IPS DF 6.9 (cell line): Measurements from ENCODE around the gene SEMA4D.

Experiments
- DNase-seq: peaks from one replicate; pipeline ENCODE4 v3.0.0-alpha.2; 2013; ENCODE audit warnings: low read depth, low spot score
- H3K27ac ChIP-seq: one replicate; pipeline ENCODE4 v1.5.1; 2013; ENCODE audit warnings: low read length, control low read depth
- H3K27me3 ChIP-seq: 2 replicates; pipeline ENCODE4 v1.6.1; 2013; ENCODE audit warnings: mild to moderate bottlenecking, low read length; ENCODE audit not compliant: control insufficient read depth, insufficient read depth
- H3K36me3 ChIP-seq: 2 replicates; pipeline ENCODE4 v1.6.1; 2013; ENCODE audit warnings: low read length; ENCODE audit not compliant: control insufficient read depth, insufficient read depth
- H3K4me1 ChIP-seq: 2 replicates; pipeline ENCODE4 v1.6.1; 2013; ENCODE audit warnings: low read length; ENCODE audit not compliant: control insufficient read depth, insufficient read depth
- H3K4me3 ChIP-seq: 2 replicates; pipeline ENCODE4 v1.5.1; 2013; ENCODE audit warnings: mild to moderate bottlenecking, low read length
- H3K9me3 ChIP-seq: 2 replicates; pipeline ENCODE4 v1.6.1; 2013; ENCODE audit warnings: low read length, inconsistent platforms; ENCODE audit not compliant: control insufficient read depth, insufficient read depth
- WGBS: extraction: QIAGEN DNeasy Blood & Tissue Kit; methylation state at CpG from one replicate; pipeline ENCODE4 v1.1.7; 2013; ENCODE audit warnings: mixed read lengths, missing lambda C conversion rate; ENCODE audit not compliant: insufficient read length, insufficient coverage; 5-methylcytosine and 5-hydroxymethylcytosine counted together

The SEMA4D gene

DNA sequence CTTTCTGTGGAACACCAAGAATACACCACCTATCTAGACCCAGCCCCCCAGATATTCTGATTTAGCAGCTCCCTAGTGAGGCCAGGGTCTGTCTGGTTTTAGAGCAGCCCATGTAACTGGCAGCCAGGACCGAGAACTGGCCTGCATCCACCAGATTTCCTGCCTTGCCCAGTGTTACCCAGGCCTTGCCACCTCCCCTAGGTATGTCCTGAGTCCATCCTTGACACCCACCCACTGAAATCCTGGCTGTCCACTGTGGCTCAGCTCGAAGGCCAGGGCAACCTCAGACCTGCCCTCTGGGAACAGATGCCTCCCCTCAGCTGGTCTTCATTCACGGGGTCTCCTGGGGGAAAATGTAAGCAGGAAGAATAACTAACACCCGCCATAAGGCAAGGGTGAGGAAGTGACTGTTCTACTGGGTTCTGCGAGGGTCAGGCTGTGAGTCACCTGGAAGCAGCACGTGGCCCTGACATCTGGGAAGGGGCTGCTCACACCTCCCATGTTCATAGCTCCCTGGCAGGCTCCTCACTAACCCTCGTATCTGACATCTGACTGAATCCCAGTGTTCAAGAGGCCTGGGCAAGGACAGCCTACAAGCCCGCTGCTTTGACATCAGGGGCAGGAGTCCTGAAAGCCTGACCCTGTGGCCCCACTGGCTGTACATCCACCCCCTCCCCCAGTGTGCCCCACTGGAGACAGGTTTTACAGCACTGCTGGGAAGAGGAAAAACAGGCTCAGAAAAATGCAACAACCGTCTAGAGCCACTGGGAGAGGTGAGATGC, 72.7 kb downstream of the SEMA4D start:
- no peaks in the 10 kb centered on the region for H3K36me3 ChIP-seq
- WGBS, result no CpG with 5 or more reads among the region's 9 CpGs
- H3K27ac ChIP-seq, result no peak overlapping the region
- no peak overlapping the region for H3K4me3 ChIP-seq
- H3K9me3 ChIP-seq, result no peaks in the 10 kb centered on the region
- no peaks in the 10 kb centered on the region; the same call in 1 of the 2 replicates for H3K4me1 ChIP-seq
- H3K27me3 ChIP-seq, result no peaks in the 10 kb centered on the region
- no peak for DNase-seq

GRCh38 chr9:89422151-89422975, 75.5 kb downstream of the SEMA4D start:
- no peaks in the 10 kb centered on the region for H3K36me3 ChIP-seq
- no peak overlapping the region for H3K27ac ChIP-seq
- H3K9me3 ChIP-seq, result no peaks in the 10 kb centered on the region
- 100% methylated on average over 1 of the region's 16 CpGs for WGBS
- no peak overlapping the region for H3K4me3 ChIP-seq
- H3K4me1 ChIP-seq, result no peaks in the 10 kb centered on the region
- no peak for DNase-seq
- no peaks in the 10 kb centered on the region for H3K27me3 ChIP-seq

DNA sequence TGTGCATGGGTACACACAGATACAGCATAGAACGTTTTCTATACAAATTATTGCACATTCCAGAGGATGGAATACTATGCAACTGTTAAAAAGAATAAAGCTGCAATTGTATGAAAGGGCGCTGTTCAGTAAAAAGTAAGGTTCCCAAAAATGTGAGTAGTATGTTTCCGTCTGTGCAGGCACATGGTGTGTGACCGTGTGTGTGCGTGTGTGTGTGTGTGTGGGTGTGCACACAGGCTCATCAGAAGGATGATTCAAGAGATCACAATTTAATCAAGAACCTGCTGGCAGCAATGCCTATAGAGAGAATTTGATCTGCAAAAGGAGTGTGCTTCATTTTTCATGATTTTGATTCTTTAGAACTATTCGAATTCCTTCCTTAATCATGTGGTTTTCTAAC, 76.3 kb downstream of the SEMA4D start:
- H3K4me3 ChIP-seq, result no peak overlapping the region
- no peaks in the 10 kb centered on the region for H3K36me3 ChIP-seq
- no peaks in the 10 kb centered on the region for H3K27me3 ChIP-seq
- no CpG with 5 or more reads among the region's 6 CpGs for WGBS
- H3K4me1 ChIP-seq, result no peaks in the 10 kb centered on the region
- H3K27ac ChIP-seq, result no peak overlapping the region
- no peaks in the 10 kb centered on the region for H3K9me3 ChIP-seq
- DNase-seq, result no peak

GRCh38 chr9:89420397-89421178, 77.3 kb downstream of the SEMA4D start:
- Histone ChIP-seq H3K4me3 (no peak overlapping the region), H3K27ac (no peak overlapping the region), H3K36me3 (no peaks in the 10 kb centered on the region), H3K27me3 (no peaks in the 10 kb centered on the region), H3K9me3 (no peaks in the 10 kb centered on the region), H3K4me1 (no peaks in the 10 kb centered on the region)
- no peak for DNase-seq
- no CpG with 5 or more reads among the region's 9 CpGs for WGBS

GRCh38 chr9:89419978-89420394, 77.9 kb downstream of the SEMA4D start:
- Histone ChIP-seq H3K27me3 (no peaks in the 10 kb centered on the region), H3K4me1 (no peaks in the 10 kb centered on the region), H3K36me3 (no peaks in the 10 kb centered on the region), H3K27ac (no peak overlapping the region), H3K4me3 (no peak overlapping the region), H3K9me3 (no peaks in the 10 kb centered on the region)
- DNase-seq, result no peak
- WGBS, result no CpG with 5 or more reads among the region's 6 CpGs

- Histone ChIP-seq H3K27ac (no peak overlapping the region), H3K4me3 (no peak overlapping the region), H3K9me3 (no peaks in the 10 kb centered on the region), H3K36me3 (no peaks in the 10 kb centered on the region), H3K4me1 (no peaks in the 10 kb centered on the region; the same call in 1 of the 2 replicates), H3K27me3 (no peaks in the 10 kb centered on the region)
- DNase-seq, result no peak
- no CpG with 5 or more reads among the region's 21 CpGs for WGBS
Observed at GRCh38 chr9:89418882-89419640, 78.9 kb downstream of the SEMA4D start.

DNA sequence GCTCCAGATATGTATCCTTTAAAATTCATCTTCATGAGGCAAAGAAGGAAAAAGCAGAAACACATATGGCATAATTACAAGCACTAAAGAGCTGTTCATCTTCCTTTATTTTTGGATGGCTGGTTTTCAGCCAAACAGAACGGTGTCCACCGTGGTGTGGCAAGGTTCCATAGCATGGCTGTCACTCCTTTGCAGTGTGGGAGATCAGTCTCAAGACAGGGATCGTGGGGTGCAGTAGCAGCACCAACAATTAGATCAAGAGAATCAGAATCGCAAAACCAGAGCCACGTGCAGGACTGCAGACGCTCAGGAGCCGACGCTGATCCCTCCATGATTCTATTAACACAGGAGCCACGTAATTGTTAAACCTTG, 79.5 kb downstream of the SEMA4D start:
- no peak overlapping the region for H3K4me3 ChIP-seq
- no peak for DNase-seq
- no peak overlapping the region for H3K27ac ChIP-seq
- WGBS, result no CpG with 5 or more reads among the region's 9 CpGs
- H3K9me3 ChIP-seq, result no peaks in the 10 kb centered on the region
- no peaks in the 10 kb centered on the region for H3K36me3 ChIP-seq
- no peaks in the 10 kb centered on the region for H3K27me3 ChIP-seq
- H3K4me1 ChIP-seq, result peaks cover 2% of the 10 kb centered on the region

DNA sequence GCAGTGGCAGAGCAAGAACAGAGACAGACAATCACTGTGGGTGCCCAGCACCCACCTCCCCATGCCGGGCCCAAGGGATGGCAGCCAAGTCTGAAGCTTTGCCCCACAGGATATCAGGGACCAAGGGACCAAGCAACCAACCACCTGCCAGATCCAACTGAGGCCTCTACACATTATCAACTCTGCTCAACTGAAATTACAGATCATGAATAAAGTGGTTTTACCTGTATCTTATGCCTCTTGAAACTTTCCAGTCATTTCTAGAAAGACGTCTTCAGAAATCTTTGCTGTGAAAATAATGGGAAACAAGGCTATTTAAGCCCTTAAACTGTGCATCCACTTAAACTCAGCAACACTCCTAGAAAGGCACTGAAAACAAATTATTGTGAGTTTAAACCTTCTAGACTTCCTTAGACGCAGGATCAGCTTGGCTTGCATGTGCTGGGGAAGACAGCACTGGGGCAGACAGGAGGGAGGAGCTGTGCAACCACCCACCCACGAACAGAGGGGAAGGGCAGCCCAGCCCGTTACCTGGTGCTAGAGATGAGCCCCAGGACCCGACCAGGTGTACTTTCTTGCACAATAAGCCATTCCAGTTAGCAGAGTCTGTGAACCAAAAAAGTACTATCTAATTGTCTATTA, 80.0 kb downstream of the SEMA4D start:
- H3K4me3 ChIP-seq, result no peak overlapping the region
- no peaks in the 10 kb centered on the region for H3K9me3 ChIP-seq
- no peak for DNase-seq
- H3K27me3 ChIP-seq, result no peaks in the 10 kb centered on the region
- no peak overlapping the region for H3K27ac ChIP-seq
- no peaks in the 10 kb centered on the region for H3K36me3 ChIP-seq
- no CpG with 5 or more reads among the region's 6 CpGs for WGBS
- H3K4me1 ChIP-seq, result peaks cover 4% of the 10 kb centered on the region

- no peak for DNase-seq
- Histone ChIP-seq H3K27me3 (no peaks in the 10 kb centered on the region), H3K4me1 (peaks cover 11% of the 10 kb centered on the region), H3K36me3 (no peaks in the 10 kb centered on the region), H3K27ac (no peak overlapping the region), H3K9me3 (no peaks in the 10 kb centered on the region), H3K4me3 (no peak overlapping the region)
- no CpG with 5 or more reads among the region's 9 CpGs for whole genome bisulfite sequencing
Observed at GRCh38 chr9:89414670-89415324, 83.1 kb downstream of the SEMA4D start.
